Endodermal cell (in vitro differentiated cells): ENCODE measurements around the gene KANK3. TPM values are rescaled to one million over a fixed set of nuclear protein-coding genes. Genes with fewer than 3 reads are reported as not detected.

Experiments
- DNase-seq: peaks from one replicate; pipeline ENCODE4 v3.0.0-alpha.2; 2017
- H3K27ac ChIP-seq: 2 replicates; pipeline ENCODE4 v1.5.1; 2013; ENCODE audit warnings: mild to moderate bottlenecking, low read depth, low read length, moderate library complexity
- H3K27me3 ChIP-seq: 2 replicates; pipeline ENCODE4 v1.6.1; 2013; ENCODE audit warnings: mild to moderate bottlenecking, low read length, moderate library complexity; ENCODE audit not compliant: insufficient read depth, control insufficient read depth, poor library complexity, severe bottlenecking
- H3K36me3 ChIP-seq: 2 replicates; pipeline ENCODE4 v1.7.0; 2013; ENCODE audit warnings: mild to moderate bottlenecking, low read length, moderate library complexity; ENCODE audit not compliant: control insufficient read depth, insufficient read depth
- H3K4me1 ChIP-seq: one replicate; pipeline ENCODE4 v1.7.0; 2013; ENCODE audit warnings: low read length; ENCODE audit not compliant: control insufficient read depth, insufficient read depth
- H3K4me3 ChIP-seq: 2 replicates; pipeline ENCODE4 v1.5.1; 2013; ENCODE audit warnings: mild to moderate bottlenecking, low read length, moderate library complexity
- H3K9ac ChIP-seq: 2 replicates; pipeline ENCODE4 v1.6.1; 2013; ENCODE audit warnings: mild to moderate bottlenecking, low read length, moderate library complexity; ENCODE audit not compliant: poor library complexity, severe bottlenecking; ENCODE audit errors: extremely low read depth
- H3K9me3 ChIP-seq: 2 replicates; pipeline ENCODE4 v1.6.1; 2013; ENCODE audit warnings: mild to moderate bottlenecking, low read length, moderate library complexity; ENCODE audit not compliant: control insufficient read depth
- H3K27ac Mint-ChIP-seq: 2 replicates; pipeline ENCODE4 v1.8.0; 2020; ENCODE audit warnings: mixed read lengths
- H3K27me3 Mint-ChIP-seq: 2 replicates; pipeline ENCODE4 v1.8.0; 2021; ENCODE audit warnings: mild to moderate bottlenecking, mixed read lengths; ENCODE audit not compliant: insufficient read depth
- H3K36me3 Mint-ChIP-seq: 2 replicates; pipeline ENCODE4 v1.8.0; 2020; ENCODE audit warnings: low read depth, mixed read lengths
- H3K4me1 Mint-ChIP-seq: 2 replicates; pipeline ENCODE4 v1.8.0; 2020; ENCODE audit warnings: mixed read lengths
- H3K4me3 Mint-ChIP-seq: 2 replicates; pipeline ENCODE4 v1.8.0; 2020; ENCODE audit warnings: mild to moderate bottlenecking, moderate library complexity, mixed read lengths
- H3K9me3 Mint-ChIP-seq: 2 replicates; pipeline ENCODE4 v1.8.0; 2020; ENCODE audit warnings: mild to moderate bottlenecking, mixed read lengths
- CTCF ChIP-seq: fragments of 200-600 bp; sonication (generic); conservative IDR thresholded peaks from 2 replicates; pipeline ENCODE4 v1.5.0; 2021; ENCODE audit warnings: antibody characterized with exemption, mild to moderate bottlenecking
- WGBS, 2 experiments: methylation state at CpG; one replicate each; pipeline versions ENCODE4 v1.1.5 to v1.1.7; 2013; ENCODE audit warnings: missing lambda C conversion rate in 2 of 2, mixed read lengths in 1 of 2; ENCODE audit not compliant: insufficient coverage in 1 of 2, insufficient read length in 1 of 2; 5-methylcytosine and 5-hydroxymethylcytosine counted together
- total RNA-seq, 2 donors: library from RNA; stranded (reverse); fragmentation: NEBNext Ultra II Directional in 1 of 2; extraction: Animal tissue kit (Norgen Biotek cat#: 25700) in 1 of 2; gene quantifications; 2 replicates in 1 of 2; 3 replicates in 1 of 2; pipeline ENCODE4 v1.2.1, GENCODE V29; 2021

The KANK3 gene
- total RNA-seq, 2 donors from 2014 or later = 2.3 to 2.6 TPM

- Histone ChIP-seq H3K9me3 (no peaks in the 10 kb centered on the region), H3K27ac (no peak overlapping the region), H3K4me1 (no peaks in the 10 kb centered on the region), H3K9ac (no peak overlapping the region), H3K4me3 (no peak overlapping the region), H3K36me3 (no peaks in the 10 kb centered on the region), H3K27me3 (peaks cover 50% of the 10 kb centered on the region)
- H3K27ac Mint-ChIP-seq = no peak overlapping the region
- no peaks in the 10 kb centered on the region for H3K9me3 Mint-ChIP-seq
- H3K27me3 Mint-ChIP-seq = peaks cover 61% of the 10 kb centered on the region
- H3K36me3 Mint-ChIP-seq = no peaks in the 10 kb centered on the region
- H3K4me3 Mint-ChIP-seq = no peak overlapping the region
- DNase-seq = peak; percentile 40
- 95 to 100% methylated on average over 5 to 7 of the region's 7 CpGs for WGBS, 2 experiments
- H3K4me1 Mint-ChIP-seq = peaks cover 5% of the 10 kb centered on the region
- TF ChIP-seq CTCF = no peak
Observed at GRCh38 chr19:8337728-8338127, 5.3 kb downstream of the KANK3 start.

GRCh38 chr19:8336660-8337059 is 6.4 kb downstream of the KANK3 start:
- H3K9ac ChIP-seq = no peak overlapping the region
- H3K36me3 ChIP-seq = no peaks in the 10 kb centered on the region
- H3K27me3 Mint-ChIP-seq = peaks cover 62% of the 10 kb centered on the region
- H3K4me1 ChIP-seq = no peaks in the 10 kb centered on the region
- H3K4me3 ChIP-seq = no peak overlapping the region
- 89 to 91% methylated on average over 4 to 8 of the region's 8 CpGs for WGBS, 2 experiments
- TF ChIP-seq CTCF = no peak
- no peaks in the 10 kb centered on the region for H3K36me3 Mint-ChIP-seq
- peak; percentile 29 for DNase-seq
- no peak overlapping the region for H3K4me3 Mint-ChIP-seq
- peaks cover 48% of the 10 kb centered on the region for H3K27me3 ChIP-seq
- no peak overlapping the region for H3K27ac ChIP-seq
- no peaks in the 10 kb centered on the region for H3K9me3 Mint-ChIP-seq
- H3K9me3 ChIP-seq = no peaks in the 10 kb centered on the region
- H3K27ac Mint-ChIP-seq = no peak overlapping the region
- peaks cover 5% of the 10 kb centered on the region for H3K4me1 Mint-ChIP-seq

GRCh38 chr19:8336072-8336569 is 6.9 kb downstream of the KANK3 start:
- Mint-ChIP-seq H3K4me1 (peaks cover 5% of the 10 kb centered on the region), H3K27me3 (peaks cover 64% of the 10 kb centered on the region), H3K27ac (no peak overlapping the region), H3K36me3 (no peaks in the 10 kb centered on the region), H3K4me3 (peak overlapping the region; percentile 21), H3K9me3 (no peaks in the 10 kb centered on the region)
- Histone ChIP-seq H3K4me3 (no peak overlapping the region), H3K36me3 (no peaks in the 10 kb centered on the region), H3K9me3 (no peaks in the 10 kb centered on the region), H3K9ac (no peak overlapping the region), H3K4me1 (no peaks in the 10 kb centered on the region), H3K27ac (no peak overlapping the region), H3K27me3 (peaks cover 50% of the 10 kb centered on the region)
- WGBS, 2 experiments = 77 to 86% methylated on average over 18 to 27 of the region's 27 CpGs
- no peak for TF ChIP-seq CTCF
- DNase-seq = peak; percentile 59
